HG03442 (cell line): ENCODE results near the gene ARHGEF28.

Experiments used
- ATAC-seq: cut with Tn5 transposase; IDR thresholded peaks from one replicate; pipeline ENCODE4 v1.9.1; 2021; ENCODE audit warnings: mild to moderate bottlenecking, moderate library complexity; ENCODE audit not compliant: unreplicated experiment

ARHGEF28 gene

DNA sequence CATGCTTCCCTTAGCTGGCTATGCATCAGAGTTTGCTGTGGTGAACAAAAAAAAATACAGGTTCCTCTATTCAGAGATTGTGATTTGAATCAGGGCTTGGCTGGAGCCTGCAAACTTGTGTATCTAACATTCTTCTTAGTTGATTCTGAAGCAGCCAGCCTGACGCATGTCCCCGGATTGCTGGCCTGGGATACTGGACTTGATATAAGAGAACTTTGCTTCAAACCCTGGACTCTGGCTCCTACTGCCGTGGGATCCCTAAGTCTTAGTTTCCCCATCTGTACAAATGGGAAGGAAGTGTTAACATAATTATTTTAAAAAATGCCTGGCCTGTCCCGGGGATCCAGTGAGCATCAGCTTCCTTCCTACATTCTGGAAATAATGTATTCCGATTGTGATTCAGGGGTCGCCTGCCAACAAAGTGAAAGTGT lies 292.8 kb downstream of the ARHGEF28 start:
- no peak for ATAC-seq

DNA sequence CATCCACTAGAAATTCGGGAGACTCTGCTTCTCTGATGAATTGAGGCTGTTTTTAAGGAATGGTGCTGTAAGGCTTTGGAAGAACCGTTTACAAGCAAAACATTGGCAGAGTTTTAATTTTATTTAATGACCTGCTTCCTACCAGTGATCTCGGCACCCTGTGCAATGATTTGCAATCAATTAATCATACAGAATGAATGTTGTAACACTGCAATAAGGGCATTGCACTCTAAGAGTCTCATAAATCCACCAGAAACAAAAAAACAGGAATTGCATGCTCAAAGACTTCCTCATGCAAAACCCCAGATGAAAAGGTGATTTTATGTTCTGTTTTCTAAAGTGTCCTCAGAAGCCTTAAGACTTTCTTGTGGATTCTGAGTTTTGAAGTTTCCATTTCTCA lies 295.7 kb downstream of the ARHGEF28 start:
- no peak for ATAC-seq

DNA sequence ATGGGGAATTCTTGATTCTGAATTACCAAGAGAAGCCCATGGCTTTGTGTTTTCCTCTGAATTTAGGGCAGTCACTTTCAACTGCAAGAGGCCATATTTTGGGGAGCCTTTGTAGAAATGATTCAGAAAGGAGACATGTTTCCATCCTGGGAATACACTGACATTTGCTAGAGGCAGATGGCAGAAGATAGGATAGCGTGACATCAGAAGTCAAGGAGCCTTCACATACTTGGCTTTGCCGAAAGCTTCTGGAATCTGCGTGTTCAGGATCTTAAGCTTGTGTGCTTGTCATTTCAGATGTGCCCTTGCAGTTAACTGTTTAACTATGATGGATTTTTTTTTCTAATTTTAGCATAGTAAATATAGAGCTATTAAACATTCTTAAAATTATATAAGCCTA lies 296.2 kb downstream of the ARHGEF28 start:
- ATAC-seq = no peak

DNA sequence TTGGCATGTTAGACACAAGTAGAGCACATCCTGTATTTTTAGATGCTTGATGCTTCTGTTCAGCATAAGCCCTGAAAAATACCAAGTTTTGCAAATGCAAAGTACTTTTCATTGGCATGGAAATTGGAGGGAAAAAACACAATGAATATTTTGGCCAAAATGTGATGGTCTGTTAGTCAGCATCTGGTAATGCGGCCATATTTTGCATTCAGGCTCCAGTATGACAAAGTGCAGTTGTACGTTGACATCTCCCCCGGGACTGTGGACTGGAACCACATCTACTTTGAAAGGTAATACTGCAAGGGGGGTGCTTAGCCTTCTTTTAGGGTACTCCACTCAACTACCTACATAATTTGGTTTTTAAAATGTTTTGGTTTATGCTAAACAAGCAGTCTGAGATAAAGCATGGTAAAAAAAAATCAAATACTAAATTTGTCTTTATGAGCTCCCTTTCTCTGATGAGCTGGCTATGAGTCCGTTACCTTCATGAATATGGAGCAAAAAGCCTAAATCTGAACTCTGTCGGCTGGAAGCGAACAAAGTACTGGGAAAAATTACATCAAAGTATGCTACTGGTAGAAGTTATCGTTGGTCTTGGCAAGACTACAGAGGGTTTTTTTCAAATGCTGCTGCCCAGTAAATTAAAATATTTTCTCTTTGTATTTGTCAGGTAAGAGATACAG lies 297.0 kb downstream of the ARHGEF28 start:
- no peak for ATAC-seq

DNA sequence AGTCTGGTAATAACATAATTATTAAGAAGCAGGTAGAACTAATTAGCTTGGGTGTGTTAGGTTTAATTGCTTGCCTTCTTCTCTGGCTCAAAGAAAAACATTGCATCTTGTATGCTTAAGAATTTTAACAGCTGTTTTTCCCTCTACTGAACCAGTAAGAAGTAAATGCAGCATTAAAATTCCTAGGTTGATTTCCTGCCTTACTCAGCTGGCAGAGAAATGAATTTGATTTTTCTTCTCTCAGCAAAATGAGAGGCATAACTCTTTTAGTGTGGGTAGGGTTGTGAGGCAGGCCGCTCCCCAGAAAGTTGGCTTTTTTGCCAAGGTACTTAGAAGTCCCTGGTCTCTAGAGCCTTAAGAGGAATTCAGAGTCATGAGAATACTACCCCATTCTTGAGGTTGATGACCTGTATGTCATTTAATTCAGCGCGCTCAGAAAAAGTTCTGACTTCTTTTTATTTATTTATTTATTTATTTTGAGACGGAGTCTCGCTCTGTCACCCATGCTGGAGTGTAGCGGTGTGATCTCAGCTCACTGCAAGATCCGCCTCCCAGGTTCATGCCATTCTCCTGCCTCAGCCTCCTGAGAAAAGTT lies 302.6 kb downstream of the ARHGEF28 start:
- no peak for ATAC-seq

DNA sequence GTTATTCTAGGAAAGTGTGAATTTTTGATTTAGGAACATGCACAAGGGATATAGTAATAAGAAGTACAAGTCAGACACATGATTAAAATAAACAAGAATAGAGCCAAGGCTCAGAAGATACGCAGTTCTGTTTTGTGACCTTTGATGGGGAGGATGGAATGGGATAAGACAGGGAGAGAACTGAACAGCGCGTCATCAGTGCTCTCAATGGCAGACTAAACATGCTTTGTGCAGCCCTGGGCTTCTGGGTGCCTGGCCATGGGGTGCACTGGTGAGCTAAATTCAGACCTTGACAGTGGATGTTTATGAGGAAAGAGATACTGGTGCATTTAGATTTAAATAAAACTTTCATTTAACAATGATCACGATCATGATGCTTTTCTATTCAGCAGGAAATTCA lies 309.7 kb downstream of the ARHGEF28 start:
- ATAC-seq = no peak

DNA sequence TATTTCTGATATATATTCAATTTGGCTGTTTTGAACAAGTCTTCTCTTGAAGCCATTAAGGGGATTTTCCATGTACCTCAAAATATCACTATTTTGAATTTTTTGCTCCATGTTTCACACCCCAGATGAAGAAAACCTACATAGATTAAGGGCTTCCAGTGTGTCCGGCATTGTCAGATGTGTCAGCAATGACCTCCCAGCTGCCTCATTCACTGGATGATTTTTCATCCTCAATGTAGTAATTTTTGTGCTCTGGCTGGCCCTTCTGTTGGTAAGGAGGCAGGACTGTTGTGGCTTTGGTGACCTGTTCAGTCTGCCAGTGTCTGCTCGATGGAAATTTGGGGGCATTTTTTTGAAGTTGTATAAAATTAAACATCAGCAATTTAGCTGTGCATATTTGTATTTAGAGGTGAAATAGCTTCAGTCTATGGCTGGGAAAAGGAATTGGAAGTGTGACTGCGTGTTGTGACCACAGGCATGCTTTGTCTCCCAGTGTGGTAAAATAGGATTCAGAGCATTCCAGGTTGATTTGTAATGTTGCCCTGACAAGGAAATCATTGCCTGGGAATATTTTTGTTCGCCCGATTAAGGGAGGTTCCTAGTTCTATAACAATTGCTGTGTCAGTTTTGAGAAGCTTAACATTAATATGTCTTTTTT lies 312.4 kb downstream of the ARHGEF28 start:
- ATAC-seq = no peak

DNA sequence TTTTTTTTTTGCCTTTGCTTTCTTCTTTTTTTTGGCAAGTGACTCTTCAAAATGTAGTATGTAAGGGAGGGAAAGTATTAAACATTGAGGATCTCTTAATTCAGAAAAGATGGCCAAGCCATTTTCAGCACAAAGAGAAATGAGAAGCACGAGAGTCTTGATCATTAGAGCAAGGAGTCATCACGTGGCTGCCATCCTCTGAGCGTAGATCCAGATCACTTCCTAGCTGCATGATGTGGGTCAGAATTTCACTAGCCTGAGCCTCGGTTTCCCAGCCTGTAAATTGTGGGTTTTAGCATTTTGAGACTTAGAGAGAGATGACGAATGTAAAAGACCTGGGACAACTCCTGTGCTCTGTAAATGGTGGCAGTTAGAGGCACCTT lies 312.9 kb downstream of the ARHGEF28 start:
- ATAC-seq = no peak

DNA sequence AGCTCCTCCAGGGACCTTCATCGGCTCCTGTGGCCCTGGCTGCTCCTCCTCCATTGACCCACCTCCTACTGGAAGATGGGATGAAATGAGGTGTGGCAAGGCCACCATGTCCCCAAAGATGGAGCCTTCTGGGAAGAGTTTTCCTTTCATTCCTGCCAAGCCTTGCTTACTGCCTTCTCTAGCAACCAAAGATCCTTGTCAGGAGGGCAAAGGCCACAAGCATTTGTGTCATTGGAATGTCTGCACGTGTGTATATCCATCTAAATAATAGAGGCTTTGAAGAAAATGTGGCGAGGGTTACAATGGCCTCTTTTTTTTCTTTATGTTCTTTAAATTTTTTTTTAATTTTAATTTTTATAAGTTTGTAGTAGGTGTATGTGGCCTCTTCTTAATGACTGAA lies 313.6 kb downstream of the ARHGEF28 start:
- no peak for ATAC-seq

DNA sequence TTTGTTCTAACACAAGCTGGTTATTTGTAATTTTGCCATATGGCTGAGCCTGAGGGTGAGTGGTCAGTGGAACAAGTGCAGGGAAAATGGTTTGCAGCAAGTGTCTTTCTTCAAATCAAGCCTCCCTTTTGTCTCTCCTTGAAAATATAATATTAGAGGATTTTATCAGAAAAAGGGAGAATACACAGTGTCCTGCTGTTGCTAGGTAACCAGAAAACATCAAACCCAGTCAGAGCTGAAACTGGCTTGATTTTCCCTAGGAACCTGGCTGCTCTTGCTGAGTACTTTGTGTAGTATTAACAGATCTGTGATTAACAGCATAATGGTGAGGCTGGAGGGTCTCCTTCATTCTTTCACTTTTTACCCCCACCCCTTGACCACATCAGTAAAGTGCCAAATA lies 314.0 kb downstream of the ARHGEF28 start:
- ATAC-seq = no peak

DNA sequence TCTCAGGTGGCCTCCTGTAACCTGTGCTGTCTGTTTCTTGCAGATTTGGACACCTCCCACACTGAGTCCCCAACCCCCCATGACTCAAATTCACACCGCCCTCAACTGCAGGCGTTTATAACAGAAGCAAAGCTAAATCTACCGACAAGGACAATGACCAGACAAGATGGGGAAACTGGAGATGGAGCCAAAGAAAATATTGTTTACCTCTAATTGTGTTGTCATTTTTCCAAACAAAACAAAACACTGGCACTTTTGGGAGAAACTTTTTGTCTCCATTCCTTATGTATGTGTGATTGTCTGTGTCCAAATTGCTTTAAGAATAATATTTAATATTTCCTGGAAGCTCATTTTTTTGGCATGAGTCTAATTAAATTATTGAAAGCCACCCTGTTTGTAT lies 314.8 kb downstream of the ARHGEF28 start:
- no peak for ATAC-seq

DNA sequence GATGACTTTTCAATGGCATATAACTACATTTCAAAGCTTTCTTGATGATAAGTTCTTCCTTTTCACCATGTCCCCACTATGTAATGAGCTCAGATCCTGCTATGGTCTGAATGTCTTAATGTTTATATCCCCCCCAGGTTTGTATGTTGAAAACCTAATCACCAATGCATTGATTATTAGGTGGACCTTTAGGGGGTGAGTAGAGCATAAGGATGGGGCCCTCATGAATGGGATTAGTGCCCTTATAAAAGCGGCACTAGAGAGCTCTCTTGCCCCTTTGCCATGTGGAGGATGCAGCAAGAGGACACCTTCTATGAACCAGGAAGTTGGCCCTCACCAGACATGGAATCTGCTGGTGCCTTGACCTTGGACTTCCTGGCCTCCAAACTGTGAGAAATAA lies 316.8 kb downstream of the ARHGEF28 start:
- ATAC-seq = no peak

DNA sequence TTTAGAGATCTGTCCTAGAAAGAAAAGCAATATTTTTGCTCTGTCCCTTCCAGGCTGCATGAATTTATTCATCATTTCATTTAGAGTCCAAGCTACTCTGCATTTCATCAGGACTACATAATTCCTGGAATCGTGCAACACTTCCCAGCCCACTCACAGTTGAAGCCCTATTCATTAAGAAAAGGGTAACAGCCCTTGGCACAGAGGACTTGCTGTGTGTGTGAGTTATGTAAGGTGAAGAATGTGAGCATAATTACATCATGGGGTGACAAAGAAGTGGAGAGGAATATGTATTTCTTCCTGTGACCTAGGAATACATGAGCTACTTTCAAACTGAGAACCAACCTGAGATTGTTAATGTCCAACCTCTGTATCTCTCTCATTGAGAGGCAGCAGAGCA lies 317.4 kb downstream of the ARHGEF28 start:
- ATAC-seq = no peak

DNA sequence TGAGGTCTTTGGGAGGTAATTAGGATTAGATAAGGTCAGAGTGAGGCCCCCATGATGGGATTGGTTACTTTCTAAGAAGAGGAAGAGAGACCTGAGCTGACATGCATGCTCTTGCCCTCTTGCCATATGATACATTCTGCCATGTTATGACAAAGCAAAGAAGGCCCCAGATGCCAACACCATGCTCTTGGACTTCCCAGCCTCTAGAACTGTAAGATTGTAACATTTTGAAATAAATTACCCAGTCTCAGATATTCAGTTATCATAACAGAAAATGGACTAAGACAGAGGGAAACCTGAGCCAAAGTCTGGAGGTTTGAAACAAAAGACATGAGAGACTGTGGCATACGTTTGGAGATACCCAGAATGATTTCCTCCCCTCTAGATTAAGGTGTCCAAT lies 318.6 kb downstream of the ARHGEF28 start:
- ATAC-seq = no peak

DNA sequence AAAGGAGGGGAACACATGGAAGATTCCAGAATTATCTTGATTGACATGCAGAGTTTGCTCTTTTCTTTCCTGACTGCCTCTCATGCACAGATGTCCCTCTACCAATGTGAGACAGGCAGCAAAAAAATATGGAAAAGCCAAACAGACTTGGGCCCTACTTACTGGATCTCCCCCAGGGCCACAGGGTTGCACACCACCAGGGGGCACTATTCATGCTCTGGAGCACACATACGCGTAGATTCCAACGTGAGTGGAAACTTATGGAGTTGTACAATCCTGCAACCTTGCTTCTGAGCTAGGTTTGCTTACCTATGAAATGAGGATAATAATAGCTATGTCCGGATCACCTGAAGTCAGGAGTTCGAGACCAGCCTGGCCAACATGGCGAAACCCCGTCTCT lies 319.5 kb downstream of the ARHGEF28 start:
- ATAC-seq = no peak

DNA sequence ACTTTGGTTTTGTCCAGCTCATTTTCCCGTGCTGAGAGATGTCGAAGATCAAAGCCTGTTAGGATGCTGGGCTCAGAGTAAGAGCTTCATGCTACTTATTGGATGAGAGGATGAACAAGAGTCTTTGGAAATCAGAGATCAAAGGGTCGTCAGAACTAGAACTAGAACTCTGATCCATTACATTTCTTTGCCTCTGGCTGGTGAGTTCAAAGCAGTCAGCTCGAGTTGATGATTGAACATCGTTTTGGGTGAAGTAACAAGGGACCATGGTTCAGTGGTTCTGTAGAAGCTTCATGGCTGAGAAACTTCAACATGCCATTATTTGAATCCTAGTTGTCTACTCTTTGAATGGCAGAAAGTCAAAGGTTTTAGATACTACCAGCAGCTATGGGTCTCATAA lies 320.3 kb downstream of the ARHGEF28 start:
- ATAC-seq = no peak

DNA sequence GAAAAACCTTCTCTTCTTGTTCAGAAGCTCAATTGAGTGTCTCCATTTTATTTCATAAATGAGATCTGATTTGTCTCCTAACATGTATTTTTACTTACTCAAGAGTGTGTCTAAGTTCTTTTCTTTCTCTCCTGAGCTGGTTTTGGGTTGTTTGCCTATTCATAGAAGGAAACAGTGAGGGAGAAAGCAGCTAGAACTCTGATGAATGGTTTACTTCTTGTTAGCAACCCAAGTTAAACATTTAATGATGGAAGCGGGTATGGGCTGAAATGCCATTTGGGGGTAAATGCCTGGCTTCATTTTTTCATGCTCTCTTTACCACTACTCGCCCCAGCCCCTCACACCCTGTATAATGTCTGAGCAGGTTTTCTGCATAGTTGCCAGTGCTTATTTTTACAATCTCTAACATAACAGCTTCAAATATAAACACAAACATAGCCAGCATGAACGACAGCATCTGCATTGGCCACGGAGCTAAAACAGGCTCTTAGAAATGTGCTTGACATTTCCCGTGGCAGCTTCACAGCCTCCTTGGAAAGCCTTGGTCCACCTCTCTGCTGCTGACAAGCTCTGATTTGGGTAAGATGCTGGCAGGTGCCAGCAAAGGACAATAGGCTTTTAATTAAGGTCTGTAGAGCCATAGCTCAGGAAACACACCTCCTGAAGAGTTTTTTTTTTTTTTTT lies 321.1 kb downstream of the ARHGEF28 start:
- no peak for ATAC-seq

DNA sequence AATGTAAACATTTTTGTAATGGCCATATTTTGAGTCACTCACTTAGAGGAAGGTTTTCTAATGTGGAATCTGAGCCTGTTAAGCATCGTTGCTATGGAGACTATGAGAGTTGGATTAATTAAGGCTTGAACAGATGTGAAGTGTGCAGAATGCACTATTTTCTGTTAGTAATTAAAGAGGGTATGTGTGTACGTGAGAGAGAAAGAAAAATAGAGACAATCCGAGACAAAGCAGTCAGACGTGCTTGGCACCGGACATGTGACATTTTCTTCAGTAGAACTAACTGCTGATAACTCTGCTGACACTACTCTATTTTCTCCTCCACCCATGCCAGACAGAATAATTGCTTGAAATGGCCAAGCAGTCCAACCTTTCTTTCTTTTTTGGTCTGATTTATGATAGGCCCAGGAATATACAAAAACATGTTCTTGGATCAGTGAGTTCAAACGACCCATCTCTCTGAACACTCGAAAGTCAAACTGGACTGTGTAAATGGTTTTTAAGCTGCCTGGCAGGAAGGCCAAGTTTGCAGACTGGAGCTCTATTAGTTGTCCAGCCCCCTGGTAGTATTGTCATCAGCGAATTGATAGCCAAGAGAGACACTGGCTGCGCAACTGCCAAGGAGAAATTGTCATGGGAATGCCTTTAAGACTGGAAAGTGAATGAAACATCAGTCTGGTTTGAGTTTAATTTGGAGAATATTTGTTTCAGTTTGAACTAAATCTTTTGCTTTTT lies 322.1 kb downstream of the ARHGEF28 start:
- ATAC-seq = no peak

DNA sequence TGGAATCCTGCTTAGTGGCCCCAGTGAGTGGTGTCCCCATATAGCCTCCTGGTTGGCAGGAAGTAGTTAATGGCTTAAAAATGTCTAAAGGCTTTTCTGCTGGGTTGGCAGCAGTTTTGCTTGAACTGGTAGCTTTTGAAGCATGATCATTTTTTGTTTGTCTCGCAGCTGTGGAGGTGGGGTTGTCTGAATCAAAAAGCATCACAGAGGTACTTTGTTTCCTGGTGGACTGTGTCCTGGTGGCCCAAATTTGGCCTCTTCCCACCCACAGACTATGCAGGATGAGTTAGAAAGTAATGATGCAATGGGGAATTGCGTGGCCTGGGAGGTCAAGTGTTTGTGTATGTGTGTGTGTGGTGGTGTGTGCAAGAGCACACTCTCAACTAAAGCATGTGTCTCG lies 322.7 kb downstream of the ARHGEF28 start:
- no peak for ATAC-seq

DNA sequence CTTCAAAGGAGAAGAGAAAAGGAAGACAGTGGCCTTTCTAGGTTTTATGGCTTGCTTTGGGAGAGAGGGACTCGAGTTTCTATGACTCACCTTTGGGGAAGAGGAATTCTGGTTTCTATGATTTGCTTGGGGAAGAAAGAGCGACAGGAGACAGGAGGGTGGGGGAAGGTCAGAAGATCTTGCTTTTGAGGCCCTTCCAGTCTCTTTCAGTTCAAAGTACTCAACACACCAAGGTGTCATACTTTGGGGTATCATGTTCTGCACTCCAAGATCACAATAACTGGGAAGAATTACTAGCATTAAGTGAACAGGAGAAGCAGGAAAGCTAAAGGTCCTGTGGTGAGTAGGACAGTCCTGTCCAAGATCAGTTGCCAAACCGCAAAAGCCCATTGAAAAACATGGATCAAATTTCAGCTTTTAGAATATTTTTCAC lies 324.5 kb downstream of the ARHGEF28 start:
- ATAC-seq = no peak

DNA sequence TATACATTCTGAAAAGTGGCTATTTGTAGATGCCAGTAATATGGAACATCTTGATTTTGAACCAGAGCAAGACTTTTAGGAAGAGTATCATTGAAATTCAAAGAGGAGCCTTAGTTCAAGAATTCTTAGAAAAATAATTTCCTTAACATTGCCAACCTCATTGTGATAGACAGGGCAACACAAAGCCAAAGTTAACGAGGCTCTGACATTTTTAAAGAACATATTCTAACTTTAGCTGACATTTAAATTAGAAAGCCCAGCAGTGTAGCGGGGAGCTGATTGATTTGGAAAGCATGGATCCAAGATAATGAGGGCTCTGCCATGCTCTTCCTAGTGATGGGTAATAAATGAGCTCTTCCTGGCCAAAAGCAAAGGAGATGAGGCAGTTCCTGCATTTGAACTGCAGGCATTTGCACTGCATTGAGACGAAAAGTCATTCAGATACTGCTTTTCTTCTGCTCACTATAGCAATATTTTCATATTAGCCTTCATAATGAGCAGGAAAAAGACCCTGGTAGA lies 325.0 kb downstream of the ARHGEF28 start:
- no peak for ATAC-seq
